Endothelial cell of umbilical vein (primary cell): Measurements from ENCODE around the gene KIAA0753. TPM values are rescaled to one million over a fixed set of nuclear protein-coding genes. Genes with fewer than 3 reads are reported as not detected.

Experiments
- BruUV-seq: library from RNA; stranded (reverse); fragments of 400-500 nt; replicated peaks from 2 replicates; lab custom pipeline; 2021; lab: Mats Ljungman, UMichigan
- CTCF ChIA-PET: fragments of 300-600, 350-600 bp; sonication (Branson Sonifier 250); formaldehyde crosslinking; loops from one replicate; lab custom pipeline; 2021; ENCODE audit warnings: antibody characterized with exemption, inconsistent platforms; lab: Charles Lee
- POLR2A ChIA-PET: fragments of 300-600, 350-600 bp; sonication (Branson Sonifier 250); formaldehyde crosslinking; loops from one replicate; lab custom pipeline; 2021; ENCODE audit warnings: antibody characterized with exemption, inconsistent platforms; lab: Charles Lee
- DNase-seq: peaks from one replicate; pipeline ENCODE4 v3.0.0-alpha.2; 2011; ENCODE audit warnings: low read depth, low spot score
- FAIRE-seq: peaks from 2 replicates; lab custom pipeline; 2011; peaks lifted over from hg19 to GRCh38; lab: Jason Lieb, UNC
- H2AFZ ChIP-seq: 2 replicates; pipeline ENCODE4 v1.6.0; 2012; ENCODE audit warnings: low read depth, low read length, control low read depth, inconsistent platforms
- H3K27ac ChIP-seq: 2 replicates; pipeline ENCODE4 v1.5.1; 2011; ENCODE audit warnings: low read depth, mild to moderate bottlenecking, control low read depth, low read length, moderate library complexity; ENCODE audit not compliant: insufficient read depth
- H3K27me3 ChIP-seq, 2 experiments: 2 replicates each; pipeline versions ENCODE4 v1.6.0 to v1.6.1; 2011; ENCODE audit warnings: low read length in 2 of 2, mixed read lengths in 1 of 2; ENCODE audit not compliant: control insufficient read depth in 2 of 2, insufficient read depth in 2 of 2
- H3K36me3 ChIP-seq, 2 experiments: 2 replicates in 1 of 2; 3 replicates in 1 of 2; pipeline ENCODE4 v1.5.1; 2011; ENCODE audit warnings: low read length in 2 of 2, mild to moderate bottlenecking in 1 of 2, moderate library complexity in 1 of 2; ENCODE audit not compliant: control insufficient read depth in 2 of 2, insufficient read depth in 2 of 2; ENCODE audit errors: extremely low read depth in 1 of 2
- H3K4me1 ChIP-seq: 3 replicates; pipeline ENCODE4 v1.5.1; 2011; ENCODE audit warnings: mild to moderate bottlenecking, low read length; ENCODE audit not compliant: control insufficient read depth, insufficient read depth; ENCODE audit errors: extremely low read depth
- H3K4me2 ChIP-seq: 2 replicates; pipeline ENCODE4 v1.6.1; 2011; ENCODE audit warnings: low read length, control low read depth, mixed read lengths; ENCODE audit not compliant: insufficient read depth
- H3K4me3 ChIP-seq, 3 experiments: fragments of 200-600 bp in 1 of 3; sonication (generic), shearing (Covaris generic) in 1 of 3; replicated peaks in 1 of 3; 2 replicates each; pipeline ENCODE4 v1.5.1; 2011 to 2016; ENCODE audit warnings: control low read depth in 3 of 3, low read length in 3 of 3, mild to moderate bottlenecking in 2 of 3, inconsistent platforms in 1 of 3, low read depth in 1 of 3, moderate library complexity in 1 of 3; ENCODE audit not compliant: insufficient read depth in 1 of 3
- H3K79me2 ChIP-seq: 2 replicates; pipeline ENCODE4 v1.6.0; 2012; ENCODE audit warnings: low read length, inconsistent platforms; ENCODE audit not compliant: control insufficient read depth, insufficient read depth
- H3K9ac ChIP-seq: replicated peaks from 2 replicates; pipeline ENCODE3; 2011; ENCODE audit warnings: low read length, control low read depth; ENCODE audit not compliant: insufficient read depth; ENCODE audit errors: extremely low read depth
- H3K9me1 ChIP-seq: replicated peaks from 3 replicates; pipeline ENCODE4 v1.6.0; 2011; ENCODE audit warnings: mild to moderate bottlenecking, low read length; ENCODE audit not compliant: control insufficient read depth, insufficient read depth; ENCODE audit errors: extremely low read depth
- H3K9me3 ChIP-seq: replicated peaks from 2 replicates; pipeline ENCODE4 v1.5.1; 2012; ENCODE audit warnings: low read length, inconsistent platforms; ENCODE audit not compliant: control insufficient read depth, insufficient read depth
- H4K20me1 ChIP-seq: replicated peaks from 2 replicates; pipeline ENCODE3; 2011; ENCODE audit warnings: mild to moderate bottlenecking, low read length; ENCODE audit not compliant: control insufficient read depth, insufficient read depth; ENCODE audit errors: extremely low read depth
- EZH2 ChIP-seq: IDR thresholded peaks from 2 replicates; pipeline ENCODE4 v1.6.1; 2012; ENCODE audit warnings: borderline replicate concordance, low read depth, mild to moderate bottlenecking, moderate library complexity, low read length, inconsistent platforms; ENCODE audit not compliant: severe bottlenecking
- JUN ChIP-seq: IDR thresholded peaks from 2 replicates; pipeline ENCODE4 v1.6.1; 2011; ENCODE audit warnings: borderline replicate concordance, low read depth; ENCODE audit not compliant: insufficient read length, insufficient read depth
- POLR2A ChIP-seq: IDR thresholded peaks from 2 replicates; pipeline ENCODE4 v1.6.1; 2012; ENCODE audit warnings: low read depth, mild to moderate bottlenecking, control low read depth, low read length
- POLR2AphosphoS5 ChIP-seq: IDR thresholded peaks from 2 replicates; pipeline ENCODE4 v1.6.1; 2012; ENCODE audit warnings: low read depth, mild to moderate bottlenecking, control low read depth, low read length, moderate library complexity; ENCODE audit not compliant: insufficient read depth
- dilution Hi-C: fragments of 300-500 bp; cut with MboI; formaldehyde crosslinking; loops from one replicate; pipeline ENCODE4 v1.15.0; 2019; ENCODE audit warnings: low sequenced_read_pairs; ENCODE audit not compliant: extremely low pct_ligation_motif_present
- intact Hi-C: fragments of 100-400 bp; cut with micrococcal nuclease; formaldehyde crosslinking; loops from one replicate; pipeline ENCODE4 v1.10.0; 2022
- polyA plus RNA-seq, 4 experiments: library from polyadenylated mRNA; depleted of rRNA in 3 of 4; stranded (reverse) in 3 of 4; unstranded in 1 of 4; fragments of >200 nt; gene quantifications; 2 replicates each; pipeline versions ENCODE4 v1.2.1 to v1.2.3, GENCODE V29; 2011 to 2012; ENCODE audit warnings: missing spikeins in 1 of 4
- total RNA-seq: library from RNA; stranded (reverse); gene quantifications from 2 replicates; pipeline ENCODE4 v1.2.3, GENCODE V29; 2021
- TF ChIP-seq, protein P1 (sequence below), 2 donors: IDR thresholded peaks; 1 replicate in 1 of 2; 2 replicates in 1 of 2; pipeline ENCODE4 v1.5.1; 2011; ENCODE audit warnings: low read length in 2 of 2, mild to moderate bottlenecking in 2 of 2, moderate library complexity in 2 of 2, control low read depth in 1 of 2, inconsistent platforms in 1 of 2, low read depth in 1 of 2; ENCODE audit not compliant: insufficient read depth in 1 of 2; ENCODE audit errors: extremely low read depth in 1 of 2
- TF ChIP-seq, protein P2 (sequence below): IDR thresholded peaks from 2 replicates; pipeline ENCODE4 v1.6.1; 2011; ENCODE audit not compliant: insufficient read depth, insufficient read length

KIAA0753 gene
- total and polyA plus RNA-seq, 2 donors (not counting 3 experiments of a cell fraction or from before 2014, with no cell fraction given) = 5.3 to 23.9 TPM

DNA sequence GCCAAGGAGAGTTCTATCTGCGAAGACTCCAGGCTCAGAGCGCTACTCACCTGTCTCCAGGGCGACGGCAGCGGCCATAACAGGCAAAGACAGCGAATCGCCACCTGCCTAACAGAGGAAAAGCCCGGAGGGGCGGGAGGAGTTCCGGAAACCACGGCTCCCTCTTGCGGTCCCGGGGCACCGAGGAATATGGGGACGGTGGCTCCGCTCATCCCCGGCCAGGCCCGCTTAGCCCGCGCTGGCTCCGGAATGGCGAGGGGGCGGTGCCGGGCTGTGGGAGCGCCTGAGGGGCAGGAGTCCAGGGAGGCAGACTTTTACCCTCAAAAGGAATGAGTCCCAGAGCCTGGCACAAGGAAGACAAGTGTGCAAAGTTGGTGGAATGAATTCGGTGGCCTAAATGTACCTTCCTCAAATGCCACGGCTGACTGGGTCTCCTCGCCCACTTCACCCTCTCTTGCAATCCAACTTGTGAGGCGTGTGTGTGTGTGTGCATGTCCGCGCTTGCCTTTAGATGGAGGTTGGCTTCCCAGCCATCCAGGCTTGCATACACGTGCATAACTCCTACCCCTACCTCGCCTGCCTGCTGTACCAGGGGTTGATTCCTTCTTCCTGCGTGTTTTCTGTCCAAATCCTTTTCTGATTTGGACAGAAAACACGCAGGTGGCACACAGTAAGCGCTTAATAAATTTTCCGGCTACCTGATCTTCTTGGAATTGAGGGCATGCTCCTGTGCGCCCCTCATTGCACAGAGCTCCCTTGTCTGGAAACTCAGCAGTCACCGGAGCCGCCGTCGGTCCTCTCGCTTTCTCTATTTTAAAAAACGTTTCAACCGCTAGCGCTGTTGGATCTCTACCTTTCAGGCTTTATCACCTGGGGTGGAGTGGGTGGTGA, 14.6 kb upstream of the KIAA0753 start:
- H3K9me1 ChIP-seq = no peaks in the 10 kb centered on the region
- peaks cover 39 to 50% of the 10 kb centered on the region in 2 experiments for H3K27me3 ChIP-seq
- no peak overlapping the region for H3K4me3 ChIP-seq
- no peaks in the 10 kb centered on the region for H4K20me1 ChIP-seq
- no peaks in the 10 kb centered on the region for H3K9me3 ChIP-seq
- no peaks in the 10 kb centered on the region for H3K36me3 ChIP-seq
- H3K9ac ChIP-seq = no peak overlapping the region
- CTCF ChIA-PET = no interaction called here
- POLR2A ChIA-PET = no interaction called here
- H3K27ac ChIP-seq = no peak overlapping the region
- H3K79me2 ChIP-seq = peaks cover 10% of the 10 kb centered on the region
- dilution Hi-C loops (no loop called here), intact Hi-C loops (loop anchor here (5.0 kb wide), 1 partner anchor 357 kb away; the partner anchor contains the start of gene RNASEK)
- no TSS peak for BruUV-seq
- DNase-seq (no peak), FAIRE-seq (no peak)
- no peak overlapping the region for H3K4me2 ChIP-seq
- no peak overlapping the region for H2AFZ ChIP-seq
- peak; percentile 79 for TF ChIP-seq EZH2
- no peak for TF ChIP-seq POLR2AphosphoS5
- no peak for TF ChIP-seq JUN
- TF ChIP-seq, protein P1, sequence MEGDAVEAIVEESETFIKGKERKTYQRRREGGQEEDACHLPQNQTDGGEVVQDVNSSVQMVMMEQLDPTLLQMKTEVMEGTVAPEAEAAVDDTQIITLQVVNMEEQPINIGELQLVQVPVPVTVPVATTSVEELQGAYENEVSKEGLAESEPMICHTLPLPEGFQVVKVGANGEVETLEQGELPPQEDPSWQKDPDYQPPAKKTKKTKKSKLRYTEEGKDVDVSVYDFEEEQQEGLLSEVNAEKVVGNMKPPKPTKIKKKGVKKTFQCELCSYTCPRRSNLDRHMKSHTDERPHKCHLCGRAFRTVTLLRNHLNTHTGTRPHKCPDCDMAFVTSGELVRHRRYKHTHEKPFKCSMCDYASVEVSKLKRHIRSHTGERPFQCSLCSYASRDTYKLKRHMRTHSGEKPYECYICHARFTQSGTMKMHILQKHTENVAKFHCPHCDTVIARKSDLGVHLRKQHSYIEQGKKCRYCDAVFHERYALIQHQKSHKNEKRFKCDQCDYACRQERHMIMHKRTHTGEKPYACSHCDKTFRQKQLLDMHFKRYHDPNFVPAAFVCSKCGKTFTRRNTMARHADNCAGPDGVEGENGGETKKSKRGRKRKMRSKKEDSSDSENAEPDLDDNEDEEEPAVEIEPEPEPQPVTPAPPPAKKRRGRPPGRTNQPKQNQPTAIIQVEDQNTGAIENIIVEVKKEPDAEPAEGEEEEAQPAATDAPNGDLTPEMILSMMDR (IDR thresholded peaks at IDR 0.05; ENCODE audit: extremely low read depth in 1 of 2, insufficient read depth in 1 of 2, low read depth in 1 of 2, low read length in 2 of 2) = no peak
- TF ChIP-seq, protein P2, sequence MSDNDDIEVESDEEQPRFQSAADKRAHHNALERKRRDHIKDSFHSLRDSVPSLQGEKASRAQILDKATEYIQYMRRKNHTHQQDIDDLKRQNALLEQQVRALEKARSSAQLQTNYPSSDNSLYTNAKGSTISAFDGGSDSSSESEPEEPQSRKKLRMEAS = no peak
- TF ChIP-seq POLR2A = no peak
- H3K4me1 ChIP-seq = peaks cover 8% of the 10 kb centered on the region
